ENCODE measurements around the gene ASCC3.

ASCC3 gene

DNA sequence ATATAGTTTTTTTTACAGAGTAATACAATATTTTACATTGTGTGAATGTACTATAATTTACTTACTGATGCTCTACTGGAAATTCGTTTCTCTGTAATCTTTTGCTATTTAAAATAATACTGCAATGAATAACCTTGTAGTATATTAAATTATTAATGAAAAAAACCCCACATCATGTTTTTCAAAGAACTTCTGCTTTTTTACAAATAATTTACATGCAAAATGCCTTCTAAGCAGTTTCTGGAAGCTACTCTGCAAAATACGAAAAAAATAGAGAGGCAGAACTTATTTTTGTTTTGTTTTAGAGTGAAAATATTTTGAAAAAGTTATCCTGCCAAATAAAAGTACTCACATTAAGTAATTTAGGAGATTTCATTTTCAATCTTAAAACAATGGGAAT, 250.6 kb downstream of the ASCC3 start:
- TF ChIP-seq, protein P1, sequence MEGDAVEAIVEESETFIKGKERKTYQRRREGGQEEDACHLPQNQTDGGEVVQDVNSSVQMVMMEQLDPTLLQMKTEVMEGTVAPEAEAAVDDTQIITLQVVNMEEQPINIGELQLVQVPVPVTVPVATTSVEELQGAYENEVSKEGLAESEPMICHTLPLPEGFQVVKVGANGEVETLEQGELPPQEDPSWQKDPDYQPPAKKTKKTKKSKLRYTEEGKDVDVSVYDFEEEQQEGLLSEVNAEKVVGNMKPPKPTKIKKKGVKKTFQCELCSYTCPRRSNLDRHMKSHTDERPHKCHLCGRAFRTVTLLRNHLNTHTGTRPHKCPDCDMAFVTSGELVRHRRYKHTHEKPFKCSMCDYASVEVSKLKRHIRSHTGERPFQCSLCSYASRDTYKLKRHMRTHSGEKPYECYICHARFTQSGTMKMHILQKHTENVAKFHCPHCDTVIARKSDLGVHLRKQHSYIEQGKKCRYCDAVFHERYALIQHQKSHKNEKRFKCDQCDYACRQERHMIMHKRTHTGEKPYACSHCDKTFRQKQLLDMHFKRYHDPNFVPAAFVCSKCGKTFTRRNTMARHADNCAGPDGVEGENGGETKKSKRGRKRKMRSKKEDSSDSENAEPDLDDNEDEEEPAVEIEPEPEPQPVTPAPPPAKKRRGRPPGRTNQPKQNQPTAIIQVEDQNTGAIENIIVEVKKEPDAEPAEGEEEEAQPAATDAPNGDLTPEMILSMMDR (IDR thresholded peaks at IDR 0.05) = no peak
- Histone ChIP-seq H3K9me3 (no peaks in the 10 kb centered on the region), H3K4me1 (ENCODE audit: control insufficient read depth in 1 of 2, insufficient read depth in 1 of 2, low read depth in 1 of 2, low read length in 1 of 2) (no peaks in the 10 kb centered on the region), H3K27ac (no peak overlapping the region), H3K27me3 (no peaks in the 10 kb centered on the region), H3K4me3 (ENCODE audit: low read depth in 1 of 2, low read length in 1 of 2) (no peak overlapping the region), H3K36me3 (peaks cover 4% of the 10 kb centered on the region)

DNA sequence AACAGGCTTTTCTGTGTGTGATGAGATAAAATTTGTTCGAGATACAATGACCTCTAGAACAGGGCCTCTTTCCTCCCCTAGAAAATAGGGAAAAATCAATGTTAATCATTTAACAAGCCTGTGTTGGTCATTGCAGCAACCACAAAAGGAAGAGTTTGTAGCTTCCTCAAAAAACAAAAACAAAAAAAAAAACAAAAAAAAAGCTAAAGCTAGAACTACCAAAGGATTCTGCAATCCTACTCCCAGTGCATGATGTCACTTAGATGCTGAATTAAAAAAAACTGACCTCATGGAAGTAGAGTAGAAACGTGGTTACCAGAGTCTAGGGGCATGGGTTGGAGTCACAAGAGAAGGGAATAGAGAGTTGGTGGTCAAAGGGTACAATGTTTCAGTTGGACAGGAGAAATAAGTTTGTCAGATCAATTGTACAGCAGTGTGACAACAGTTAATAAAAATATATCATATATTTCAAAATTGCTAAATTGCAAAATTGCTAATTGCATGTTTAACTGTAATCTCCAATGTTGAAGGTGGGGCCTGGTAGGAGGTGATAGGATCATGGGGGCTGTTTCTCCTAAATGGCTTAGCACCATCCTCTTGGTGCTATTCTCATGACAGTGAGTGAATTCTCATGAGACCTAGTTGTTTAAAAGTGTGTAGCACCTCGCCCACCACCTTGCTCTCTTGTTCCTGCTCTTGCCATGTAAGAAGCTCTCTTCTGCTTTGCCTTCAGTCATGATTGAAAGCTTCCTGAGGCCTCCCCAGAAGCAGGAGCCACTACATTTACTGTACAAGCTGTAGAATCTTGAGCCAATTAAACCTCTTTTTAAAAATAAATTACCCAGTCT, 253.0 kb downstream of the ASCC3 start:
- Histone ChIP-seq H3K9me3 (no peaks in the 10 kb centered on the region), H3K4me1 (ENCODE audit: control insufficient read depth in 1 of 2, insufficient read depth in 1 of 2, low read depth in 1 of 2, low read length in 1 of 2) (no peaks in the 10 kb centered on the region), H3K27ac (no peak overlapping the region), H3K4me3 (ENCODE audit: low read depth in 1 of 2, low read length in 1 of 2) (no peak overlapping the region), H3K27me3 (no peaks in the 10 kb centered on the region), H3K36me3 (peaks cover 4% of the 10 kb centered on the region)
- TF ChIP-seq, protein P1 (IDR thresholded peaks at IDR 0.05) = no peak

DNA sequence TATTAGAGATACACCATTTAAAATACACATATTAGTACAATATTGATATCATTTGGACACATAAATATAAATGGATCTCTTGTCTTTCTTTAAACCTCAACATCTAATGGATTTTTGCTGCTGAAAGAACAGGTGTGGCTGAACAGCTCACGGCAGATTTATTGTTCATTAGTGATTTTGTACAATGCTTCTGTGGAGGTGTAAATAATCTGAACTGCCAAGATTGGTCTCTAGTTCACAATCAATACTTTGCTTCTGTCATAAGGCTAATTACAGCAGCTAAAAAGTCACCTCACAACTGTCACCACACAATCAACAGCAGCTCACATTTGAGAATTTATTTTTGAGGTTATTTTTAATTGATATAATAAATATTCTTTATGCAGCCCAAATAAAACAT, 254.4 kb downstream of the ASCC3 start:
- Histone ChIP-seq H3K9me3 (no peaks in the 10 kb centered on the region), H3K36me3 (peaks cover 4% of the 10 kb centered on the region), H3K4me3 (ENCODE audit: low read depth in 1 of 2, low read length in 1 of 2) (no peak overlapping the region), H3K4me1 (ENCODE audit: control insufficient read depth in 1 of 2, insufficient read depth in 1 of 2, low read depth in 1 of 2, low read length in 1 of 2) (no peaks in the 10 kb centered on the region), H3K27ac (no peak overlapping the region), H3K27me3 (no peaks in the 10 kb centered on the region)
- TF ChIP-seq, protein P1 (IDR thresholded peaks at IDR 0.05) = no peak

DNA sequence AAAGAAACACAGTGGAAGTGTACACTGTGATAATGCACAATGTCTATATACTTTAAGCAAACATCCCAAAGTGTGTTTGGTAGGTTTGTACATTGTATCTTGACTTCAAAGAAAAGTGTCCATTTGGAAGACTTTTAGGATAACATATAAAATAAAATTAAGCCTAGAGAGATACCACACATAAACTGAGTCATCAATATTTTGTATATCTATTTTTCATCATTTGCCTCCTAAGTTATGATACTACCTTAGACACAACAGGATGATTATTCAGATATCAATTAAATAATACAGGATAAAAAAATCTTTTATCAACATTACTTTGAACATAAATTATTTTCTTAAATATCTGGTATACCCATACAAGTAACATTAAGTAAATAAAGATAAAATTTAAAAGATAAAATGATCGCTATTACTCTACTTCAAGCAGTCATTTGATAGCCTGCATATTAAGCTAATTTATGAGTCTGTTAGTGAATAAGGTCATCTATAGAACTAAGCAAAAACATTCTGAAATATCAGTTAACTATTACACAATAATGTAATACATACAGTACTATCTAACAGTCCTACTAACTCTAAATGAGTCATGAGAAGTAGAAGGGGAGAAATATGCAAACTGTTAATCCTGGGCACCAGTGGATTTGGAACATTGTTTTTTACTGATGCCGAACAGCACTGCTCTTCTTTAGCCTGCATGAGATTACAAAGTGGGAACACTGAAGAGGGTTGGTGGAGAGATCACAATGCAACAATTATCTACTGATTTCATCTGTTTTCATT, 258.0 kb downstream of the ASCC3 start:
- H3K27me3 ChIP-seq = no peaks in the 10 kb centered on the region
- H3K4me3 ChIP-seq (ENCODE audit: low read depth in 1 of 2, low read length in 1 of 2) = no peak overlapping the region
- TF ChIP-seq, protein P1 (IDR thresholded peaks at IDR 0.05) = no peak
- no peak overlapping the region for H3K27ac ChIP-seq
- H3K4me1 ChIP-seq (ENCODE audit: control insufficient read depth in 1 of 2, insufficient read depth in 1 of 2, low read depth in 1 of 2, low read length in 1 of 2) = no peaks in the 10 kb centered on the region
- H3K36me3 ChIP-seq = peaks cover 4% of the 10 kb centered on the region
- H3K9me3 ChIP-seq = no peaks in the 10 kb centered on the region

DNA sequence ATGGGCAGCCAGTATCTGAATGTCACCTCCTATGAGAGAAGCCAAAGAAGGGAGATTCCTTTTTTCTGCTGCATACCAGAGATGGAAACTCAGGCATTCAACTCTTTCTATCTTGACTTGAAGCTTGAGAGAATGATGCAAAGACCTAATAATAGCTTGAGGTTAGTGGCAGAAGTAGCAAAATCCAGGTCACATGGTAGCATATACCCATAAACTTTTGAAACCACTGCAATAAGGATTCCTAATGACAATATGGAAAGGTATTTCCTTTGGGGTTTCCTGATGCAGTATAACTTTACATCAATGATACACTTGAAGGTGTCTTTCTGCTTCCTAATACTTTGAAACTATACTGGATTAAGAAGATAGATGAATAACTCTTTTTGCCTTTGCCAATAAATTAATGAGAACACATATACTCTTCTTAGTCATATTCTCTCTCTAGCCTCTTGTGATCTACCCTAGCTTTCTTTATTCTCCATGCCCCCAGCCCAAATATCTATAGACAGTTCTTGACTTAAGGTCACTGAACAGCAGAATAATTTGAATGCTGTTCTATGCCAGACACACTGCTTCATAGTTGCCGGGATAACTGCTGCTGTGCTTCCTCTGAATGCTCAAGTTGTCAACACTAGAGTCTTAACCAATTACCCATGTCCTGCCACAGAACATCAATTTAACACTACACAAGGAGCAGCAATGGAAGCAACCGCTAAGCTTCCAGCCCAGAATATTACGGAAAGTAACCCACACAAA, 260.9 kb downstream of the ASCC3 start:
- TF ChIP-seq, protein P1 (IDR thresholded peaks at IDR 0.05) = no peak
- H3K27ac ChIP-seq = no peak overlapping the region

More for the DNA sequence above, 260.9 kb downstream of the ASCC3 start:
- H3K36me3 ChIP-seq = no peaks in the 10 kb centered on the region
- H3K27me3 ChIP-seq = no peaks in the 10 kb centered on the region
- no peak overlapping the region for H3K4me3 ChIP-seq (ENCODE audit: low read depth in 1 of 2, low read length in 1 of 2)
- no peaks in the 10 kb centered on the region for H3K9me3 ChIP-seq
- H3K4me1 ChIP-seq (ENCODE audit: control insufficient read depth in 1 of 2, insufficient read depth in 1 of 2, low read depth in 1 of 2, low read length in 1 of 2) = no peaks in the 10 kb centered on the region
